Heart right ventricle (tissue), 16 donors: ENCODE data around the gene SEL1L2. TPM values are rescaled to one million over a fixed set of nuclear protein-coding genes. Genes with fewer than 3 reads are reported as not detected.
A peak's percentile ranks its signal among the peaks of the same experiment; 100 is the strongest.

ENCODE experiments used
- ATAC-seq, 8 donors: fragments of 200-7000 bp; cut with Tn5 transposase; one replicate each; pipeline ENCODE4 v1.9.1; 2020; ENCODE audit warnings: mild to moderate bottlenecking in 8 of 8, moderate library complexity in 8 of 8, moderate number of reproducible peaks in 1 of 8
- DNase-seq, 2 donors: peaks; one replicate each; pipeline ENCODE4 v3.0.0-alpha.2; 2020
- H3K27ac ChIP-seq, 10 donors: fragments of 200-600 bp; sonication (generic) in 2 of 10; one replicate each; pipeline versions ENCODE4 v1.5.0 to v1.8.0; 2020 to 2022; ENCODE audit warnings: mild to moderate bottlenecking in 3 of 10
- H3K27me3 ChIP-seq, 7 donors: fragments of 200-600 bp; one replicate each; pipeline ENCODE4 v1.8.0; 2021 to 2022; ENCODE audit warnings: mild to moderate bottlenecking in 2 of 7
- H3K36me3 ChIP-seq, 9 donors: fragments of 200-600 bp; sonication (generic) in 1 of 9; one replicate each; pipeline versions ENCODE4 v1.5.0 to v1.8.0; 2020 to 2022; ENCODE audit warnings: mild to moderate bottlenecking in 2 of 9
- H3K4me1 ChIP-seq, 9 donors: fragments of 200-600 bp; sonication (generic) in 1 of 9; one replicate each; pipeline versions ENCODE4 v1.5.0 to v1.8.0; 2020 to 2022; ENCODE audit warnings: mild to moderate bottlenecking in 4 of 9
- H3K4me3 ChIP-seq, 10 donors: fragments of 200-600 bp; sonication (generic) in 2 of 10; one replicate each; pipeline versions ENCODE4 v1.5.0 to v1.8.0; 2020 to 2022; ENCODE audit warnings: mild to moderate bottlenecking in 7 of 10, moderate library complexity in 2 of 10
- H3K9me3 ChIP-seq, 11 donors: fragments of 200-600 bp in 10 of 11; sonication (generic) in 2 of 11; one replicate each; pipeline versions ENCODE4 v1.5.0 to v1.8.0; 2013 to 2022; ENCODE audit warnings: mild to moderate bottlenecking in 2 of 11, control low read depth in 1 of 11, moderate library complexity in 1 of 11
- CTCF ChIP-seq, 9 donors: fragments of 200-600 bp; sonication (generic) in 2 of 9; IDR thresholded peaks; one replicate each; pipeline versions ENCODE4 v1.5.0 to v1.8.0; 2021 to 2022; ENCODE audit warnings: antibody characterized with exemption in 9 of 9, mild to moderate bottlenecking in 5 of 9, moderate library complexity in 1 of 9
- WGBS, 2 donors: extraction: QIAGEN DNeasy Blood & Tissue Kit; methylation state at CpG; one replicate each; pipeline ENCODE4 v1.1.7; 2013; ENCODE audit warnings: inconsistent platforms in 1 of 2; 5-methylcytosine and 5-hydroxymethylcytosine counted together
- intact Hi-C, 10 donors: fragments of 100-400 bp; cut with DNase I; formaldehyde crosslinking; loops; one replicate each; pipeline versions ENCODE4 v1.11.1 to v1.14.2; 2022
- polyA plus RNA-seq, 2 donors: library from polyadenylated mRNA; stranded (reverse); fragments of 200-250 nt; gene quantifications; one replicate each; pipeline ENCODE4 v1.2.3, GENCODE V29; 2013
- total RNA-seq, 10 donors: library from RNA; stranded (reverse); fragmentation: NEBNext Ultra II Directional in 3 of 10; extraction: Animal tissue kit (Norgen Biotek cat#: 25700) in 3 of 10; gene quantifications; one replicate each; pipeline versions ENCODE4 v1.2.1 to v1.2.4, GENCODE V29; 2021 to 2023
- donor health status: Arrhythmogenic right ventricular cardiomyopathy.
- donor health status: ischemic (EF 13 %, LVEDD 7.1; RV severe dilation, severe dysfunction).
- donor health status: healthy with polysubstance abuse.
- donor health status: DM: no; HTN: yes; CAD: no.
- donor health status: DM: no; HTN: no; CAD: no.
- donor health status: ischemic (EF 25% LVEDD 6.9; RV normal size, moderate dysfunction).
- donor health status: ischemic (EF 25% LVEDD 5.7; RV mildly dilated, moderate dysfunction).
- donor health status: healthy.
- donor health status: DM: yes; HTN: yes; CAD: no.
- donor health status: Ischemic cardiomyopathy.
- donor health status: ischemic (EF 35%, LVEDD 5.7; RV mildly dilated, moderate dysfunction).
- donor health status: nonischemic (EF 11% LVEDD 7.7; RV severe dilation, severe dysfunction).
- donor health status: DM: yes; HTN: yes; CAD: no.
- donor health status: PGD.
- donor health status: ischemic (EF 29% LVEDD 5.4; RV normal size, mild dysfunction).
- donor health status: nonischemic (EF 23%, LVEDD 6.1; RV moderate dilation, normal function).

The SEL1L2 gene
- total and polyA plus RNA-seq, 12 donors, result 0.46 to 5.8 (median 0.95) TPM; not detected in 1

GRCh38 chr20:13809855-13810254 lies 180.6 kb downstream of the SEL1L2 start:
- no peak for ATAC-seq
- peaks cover 0 to 100% (median 76%) of the 10 kb centered on the region in 9 donors for H3K36me3 ChIP-seq
- WGBS, 2 donors, result 94% methylated on average over 3 of the region's 3 CpGs
- no peak overlapping the region for H3K27ac ChIP-seq
- intact Hi-C loops, result no loop called here
- no peak for TF ChIP-seq CTCF (IDR thresholded peaks at IDR 0.05)
- H3K4me1 ChIP-seq, result peaks cover 0 to 4% (median 0%) of the 10 kb centered on the region in 9 donors
- no peaks in the 10 kb centered on the region for H3K9me3 ChIP-seq
- DNase-seq, result no peak
- no peak overlapping the region for H3K4me3 ChIP-seq
- H3K27me3 ChIP-seq, result no peaks in the 10 kb centered on the region

GRCh38 chr20:13809373-13809772 lies 181.0 kb downstream of the SEL1L2 start:
- DNase-seq, result no peak
- Histone ChIP-seq H3K4me3 (no peak overlapping the region), H3K9me3 (no peaks in the 10 kb centered on the region), H3K4me1 (peaks cover 0 to 4% (median 0%) of the 10 kb centered on the region in 9 donors), H3K36me3 (peaks cover 0 to 100% (median 76%) of the 10 kb centered on the region in 9 donors), H3K27me3 (no peaks in the 10 kb centered on the region), H3K27ac (no peak overlapping the region)
- 63 to 73% methylated on average over 2 of the region's 2 CpGs for WGBS, 2 donors
- intact Hi-C loops, result no loop called here
- no peak for TF ChIP-seq CTCF (IDR thresholded peaks at IDR 0.05)
- peak in 1 of 8 donors; percentile 51 for ATAC-seq

GRCh38 chr20:13800728-13801134 lies 189.7 kb downstream of the SEL1L2 start:
- TF ChIP-seq CTCF (IDR thresholded peaks at IDR 0.05), result no peak
- WGBS, 2 donors, result 4 to 9% methylated on average over 7 of the region's 7 CpGs
- H3K27ac ChIP-seq, result peak overlapping the region in 8 of 10 donors; percentile 2 to 69 (median 26)
- peaks cover 4 to 22% (median 16%) of the 10 kb centered on the region in 9 donors for H3K4me1 ChIP-seq
- ATAC-seq (peak; percentile 95 to 100 (median 98)), DNase-seq (peak; percentile 90 to 91)
- H3K4me3 ChIP-seq, result no peak overlapping the region
- intact Hi-C loops, result no loop called here
- H3K36me3 ChIP-seq, result peaks cover 0 to 99% (median 46%) of the 10 kb centered on the region in 9 donors
- H3K27me3 ChIP-seq, result no peaks in the 10 kb centered on the region
- H3K9me3 ChIP-seq, result no peaks in the 10 kb centered on the region

GRCh38 chr20:13799974-13800373 lies 190.4 kb downstream of the SEL1L2 start:
- 74 to 79% methylated on average over 2 of the region's 2 CpGs for WGBS, 2 donors
- H3K27ac ChIP-seq, result peak overlapping the region in 6 of 10 donors; percentile 2 to 69 (median 40)
- H3K36me3 ChIP-seq, result peaks cover 0 to 99% (median 53%) of the 10 kb centered on the region in 9 donors
- H3K27me3 ChIP-seq, result no peaks in the 10 kb centered on the region
- intact Hi-C loops, result no loop called here
- DNase-seq (no peak), ATAC-seq (peak in 1 of 8 donors; percentile 30)
- H3K4me3 ChIP-seq, result no peak overlapping the region
- H3K9me3 ChIP-seq, result no peaks in the 10 kb centered on the region
- no peak for TF ChIP-seq CTCF (IDR thresholded peaks at IDR 0.05)
- H3K4me1 ChIP-seq, result peaks cover 4 to 22% (median 16%) of the 10 kb centered on the region in 9 donors

Other genes starting within 250 kb of the SEL1L2 start
- 10 to 100 TPM in 9 of 10 donors, 1 to 10 TPM in 1; 9.9 to 16.4 (median 13.5) TPM for gene ESF1, start 205.7 kb downstream of the SEL1L2 start, total RNA-seq
- 10 to 100 TPM in 1 of 2 donors, 1 to 10 TPM in 1; 5.9 to 23.1 TPM for gene ESF1, start 205.7 kb downstream of the SEL1L2 start, polyA plus RNA-seq
- gene NDUFAF5, start 205.6 kb downstream of the SEL1L2 start, total RNA-seq, result 10 to 100 TPM; 47.4 to 83.4 (median 66.3) TPM
- gene NDUFAF5, start 205.6 kb downstream of the SEL1L2 start, polyA plus RNA-seq, result 100 to 1,000 TPM in 1 of 2 donors, 10 to 100 TPM in 1; 42.0 to 112 TPM
- gene MACROD2, start 4.9 kb upstream of the SEL1L2 start, total RNA-seq, result 1 to 10 TPM; 2.6 to 6.4 (median 4.5) TPM
- gene MACROD2, start 4.9 kb upstream of the SEL1L2 start, polyA plus RNA-seq, result 1 to 10 TPM in 1 of 2 donors, under 1 TPM in 1; 0.28 to 1.5 TPM